Measurements from ENCODE around the gene PLEKHG5.

PLEKHG5 gene

DNA sequence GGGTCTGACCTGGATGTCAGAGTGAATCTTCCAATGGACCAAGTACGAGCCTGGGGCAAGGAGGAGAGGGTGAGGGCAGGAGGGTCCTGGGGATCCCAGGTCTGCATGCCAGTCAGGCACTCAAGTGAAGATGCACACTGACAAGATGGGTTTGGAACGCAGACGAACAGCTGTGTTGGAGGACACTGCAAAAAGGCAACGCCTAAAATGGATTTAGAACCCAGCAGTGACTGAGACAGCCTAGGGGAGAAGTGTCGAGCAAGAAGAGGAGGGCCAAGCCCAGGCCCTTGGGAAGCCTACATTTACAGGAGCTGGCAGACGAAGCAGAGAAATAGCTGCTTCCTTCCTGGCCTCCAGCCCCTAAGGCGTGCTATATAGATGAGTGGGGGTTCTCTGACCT lies 37.0 kb upstream of the PLEKHG5 start:
- Histone ChIP-seq H2BK5ac (ENCODE audit: low read length) (no peak overlapping the region), H3K27me3 (ENCODE audit: control insufficient read depth in 3 of 3, insufficient read depth in 3 of 3, low read depth in 1 of 3, low read length in 3 of 3) (no peaks in the 10 kb centered on the region), H2BK15ac (ENCODE audit: low read length) (no peak overlapping the region), H2AFZ (ENCODE audit: low read length) (no peak overlapping the region), H3K27ac (replicated peaks; ENCODE audit: low read length) (no peak overlapping the region), H3K9me3 (replicated peaks in 1 of 2; ENCODE audit: control insufficient read depth in 2 of 2, insufficient read depth in 1 of 2, low read depth in 1 of 2, low read length in 2 of 2) (peaks cover 0 to 2% of the 10 kb centered on the region in 2 donors), H3K9ac (ENCODE audit: low read depth, low read length, poor library complexity) (no peak overlapping the region), H3K4ac (ENCODE audit: low read length) (no peak overlapping the region), H4K91ac (ENCODE audit: low read depth, low read length, poor library complexity) (no peak overlapping the region), H3K36me3 (replicated peaks in 1 of 2; ENCODE audit: control insufficient read depth in 2 of 2, insufficient read depth in 2 of 2, low read length in 2 of 2) (peaks cover 43 to 82% of the 10 kb centered on the region in 2 donors), H3K4me1 (ENCODE audit: control insufficient read depth in 2 of 2, insufficient read depth in 1 of 2, low read depth in 1 of 2, low read length in 2 of 2) (no peaks in the 10 kb centered on the region), H3K4me3 (ENCODE audit: low read length in 2 of 2) (peak overlapping the region in 1 of 2 donors; percentile 45), H2BK12ac (ENCODE audit: low read length) (no peak overlapping the region), H4K8ac (ENCODE audit: low read depth, low read length) (no peak overlapping the region), H3K23ac (ENCODE audit: low read depth, low read length, poor library complexity) (no peak overlapping the region), H2AK5ac (ENCODE audit: low read depth, low read length) (no peak overlapping the region), H3K79me1 (ENCODE audit: low read depth, low read length) (peaks cover 2% of the 10 kb centered on the region), H3K14ac (ENCODE audit: low read length) (no peak overlapping the region), H3K18ac (ENCODE audit: low read length) (no peak overlapping the region), H3K4me2 (ENCODE audit: insufficient read depth, low read length, poor library complexity, severe bottlenecking) (no peak overlapping the region), H2BK120ac (ENCODE audit: low read depth, low read length) (no peak overlapping the region)
- no CpG with 5 or more reads among the region's 7 CpGs for WGBS, 2 donors (ENCODE audit: extremely low coverage in 2 of 2, insufficient read length in 2 of 2, insufficient replicate concordance in 1 of 2)
- DNase-seq (ENCODE audit: low spot score): no peak

DNA sequence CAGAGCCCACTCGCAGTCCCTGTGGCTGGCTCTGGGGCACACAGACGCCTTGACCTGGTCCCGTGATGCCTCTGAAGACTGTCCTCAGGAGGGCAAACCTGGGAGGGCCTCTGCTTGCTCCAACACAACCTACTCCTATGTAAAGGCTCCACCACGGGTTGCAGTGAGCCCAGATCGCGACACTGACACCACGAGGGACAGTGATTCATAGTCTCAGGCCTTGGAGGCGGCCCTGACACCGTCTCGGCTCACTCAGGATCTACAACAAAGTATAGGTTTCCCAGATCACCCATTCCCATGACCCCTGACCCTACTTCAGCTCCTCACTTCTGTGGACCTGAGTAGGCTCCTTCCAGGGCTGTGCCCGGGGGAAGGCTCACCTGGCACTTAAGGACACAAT lies 34.8 kb upstream of the PLEKHG5 start:
- Histone ChIP-seq H3K79me1 (ENCODE audit: low read depth, low read length) (peaks cover 2% of the 10 kb centered on the region), H2BK15ac (ENCODE audit: low read length) (no peak overlapping the region), H3K36me3 (replicated peaks in 1 of 2; ENCODE audit: control insufficient read depth in 2 of 2, insufficient read depth in 2 of 2, low read length in 2 of 2) (peaks cover 27 to 60% of the 10 kb centered on the region in 2 donors), H3K23ac (ENCODE audit: low read depth, low read length, poor library complexity) (peak overlapping the region; percentile 43), H3K9ac (ENCODE audit: low read depth, low read length, poor library complexity) (peak overlapping the region; percentile 1), H3K18ac (ENCODE audit: low read length) (no peak overlapping the region), H2AFZ (ENCODE audit: low read length) (no peak overlapping the region), H3K4me3 (ENCODE audit: low read length in 2 of 2) (no peak overlapping the region), H4K8ac (ENCODE audit: low read depth, low read length) (no peak overlapping the region), H3K4ac (ENCODE audit: low read length) (no peak overlapping the region), H3K4me2 (ENCODE audit: insufficient read depth, low read length, poor library complexity, severe bottlenecking) (no peak overlapping the region), H2AK5ac (ENCODE audit: low read depth, low read length) (no peak overlapping the region), H3K27me3 (ENCODE audit: control insufficient read depth in 3 of 3, insufficient read depth in 3 of 3, low read depth in 1 of 3, low read length in 3 of 3) (no peaks in the 10 kb centered on the region), H2BK120ac (ENCODE audit: low read depth, low read length) (no peak overlapping the region), H3K9me3 (replicated peaks in 1 of 2; ENCODE audit: control insufficient read depth in 2 of 2, insufficient read depth in 1 of 2, low read depth in 1 of 2, low read length in 2 of 2) (peaks cover 0 to 2% of the 10 kb centered on the region in 2 donors), H3K14ac (ENCODE audit: low read length) (no peak overlapping the region), H4K91ac (ENCODE audit: low read depth, low read length, poor library complexity) (no peak overlapping the region), H2BK5ac (ENCODE audit: low read length) (no peak overlapping the region), H3K4me1 (ENCODE audit: control insufficient read depth in 2 of 2, insufficient read depth in 1 of 2, low read depth in 1 of 2, low read length in 2 of 2) (no peaks in the 10 kb centered on the region), H2BK12ac (ENCODE audit: low read length) (no peak overlapping the region), H3K27ac (replicated peaks; ENCODE audit: low read length) (no peak overlapping the region)
- DNase-seq (ENCODE audit: low spot score): no peak
- WGBS, 2 donors (ENCODE audit: extremely low coverage in 2 of 2, insufficient read length in 2 of 2, insufficient replicate concordance in 1 of 2): no CpG with 5 or more reads among the region's 11 CpGs

DNA sequence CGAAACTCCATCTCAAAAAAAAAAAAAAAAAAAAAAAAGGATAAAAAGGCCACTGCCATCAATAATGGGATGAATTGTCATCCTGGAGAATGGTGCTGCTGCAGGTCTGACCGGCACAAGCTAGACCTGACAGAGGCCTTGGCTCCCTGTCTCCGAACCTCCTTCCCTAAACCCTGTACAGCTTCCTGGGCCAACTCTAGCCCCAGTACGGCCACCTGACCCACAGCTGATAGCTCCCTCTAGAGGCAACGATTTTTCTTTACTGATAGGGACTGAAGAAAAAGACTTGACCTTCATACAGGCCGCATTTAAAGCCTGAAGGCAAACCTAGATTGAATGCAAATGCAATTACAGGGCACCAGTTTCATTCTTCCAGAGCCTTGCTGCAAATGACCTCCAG lies 32.1 kb upstream of the PLEKHG5 start:
- H3K9ac ChIP-seq (ENCODE audit: low read depth, low read length, poor library complexity): no peak overlapping the region
- no peak overlapping the region for H3K4me2 ChIP-seq (ENCODE audit: insufficient read depth, low read length, poor library complexity, severe bottlenecking)
- H2AFZ ChIP-seq (ENCODE audit: low read length): no peak overlapping the region
- no CpG with 5 or more reads among the region's 6 CpGs for WGBS, 2 donors (ENCODE audit: extremely low coverage in 2 of 2, insufficient read length in 2 of 2, insufficient replicate concordance in 1 of 2)
- no peak overlapping the region for H2BK5ac ChIP-seq (ENCODE audit: low read length)
- H4K8ac ChIP-seq (ENCODE audit: low read depth, low read length): no peak overlapping the region
- H3K4me3 ChIP-seq (ENCODE audit: low read length in 2 of 2): no peak overlapping the region
- H2AK5ac ChIP-seq (ENCODE audit: low read depth, low read length): no peak overlapping the region
- H3K27me3 ChIP-seq (ENCODE audit: control insufficient read depth in 3 of 3, insufficient read depth in 3 of 3, low read depth in 1 of 3, low read length in 3 of 3): no peaks in the 10 kb centered on the region
- no peak overlapping the region for H2BK120ac ChIP-seq (ENCODE audit: low read depth, low read length)
- H3K23ac ChIP-seq (ENCODE audit: low read depth, low read length, poor library complexity): no peak overlapping the region
- H4K91ac ChIP-seq (ENCODE audit: low read depth, low read length, poor library complexity): no peak overlapping the region
- H3K4me1 ChIP-seq (ENCODE audit: control insufficient read depth in 2 of 2, insufficient read depth in 1 of 2, low read depth in 1 of 2, low read length in 2 of 2): peaks cover 14 to 18% of the 10 kb centered on the region in 2 donors
- peaks cover 18 to 41% of the 10 kb centered on the region in 2 donors for H3K36me3 ChIP-seq (replicated peaks in 1 of 2; ENCODE audit: control insufficient read depth in 2 of 2, insufficient read depth in 2 of 2, low read length in 2 of 2)
- no peak overlapping the region for H3K18ac ChIP-seq (ENCODE audit: low read length)
- no peak overlapping the region for H2BK15ac ChIP-seq (ENCODE audit: low read length)
- H3K9me3 ChIP-seq (replicated peaks in 1 of 2; ENCODE audit: control insufficient read depth in 2 of 2, insufficient read depth in 1 of 2, low read depth in 1 of 2, low read length in 2 of 2): no peaks in the 10 kb centered on the region
- DNase-seq (ENCODE audit: low spot score): no peak
- peaks cover 2% of the 10 kb centered on the region for H3K79me1 ChIP-seq (ENCODE audit: low read depth, low read length)
- H3K4ac ChIP-seq (ENCODE audit: low read length): no peak overlapping the region
- H2BK12ac ChIP-seq (ENCODE audit: low read length): no peak overlapping the region
- no peak overlapping the region for H3K14ac ChIP-seq (ENCODE audit: low read length)
- H3K27ac ChIP-seq (replicated peaks; ENCODE audit: low read length): no peak overlapping the region

DNA sequence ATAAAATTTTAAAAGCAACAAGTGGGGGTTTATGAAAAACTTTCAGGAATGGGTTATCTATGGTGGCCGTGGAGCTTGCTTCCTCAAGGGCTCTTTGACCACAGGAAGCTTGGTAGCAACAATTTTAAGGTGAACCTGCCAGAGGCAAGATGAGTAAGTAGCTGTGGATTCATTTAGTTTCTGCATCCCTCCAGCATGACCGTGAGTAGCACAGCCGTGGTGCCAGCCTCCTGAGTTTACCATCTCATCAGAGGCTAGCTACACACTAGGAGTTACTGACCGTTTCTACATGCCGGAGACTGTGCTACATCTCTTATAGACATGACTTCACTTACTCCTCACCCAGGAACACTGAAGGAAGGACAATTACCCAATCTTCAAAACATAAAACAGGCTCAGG lies 30.1 kb upstream of the PLEKHG5 start:
- H2BK120ac ChIP-seq (ENCODE audit: low read depth, low read length): no peak overlapping the region
- H2AFZ ChIP-seq (ENCODE audit: low read length): no peak overlapping the region
- no peak overlapping the region for H3K18ac ChIP-seq (ENCODE audit: low read length)
- H3K9me3 ChIP-seq (replicated peaks in 1 of 2; ENCODE audit: control insufficient read depth in 2 of 2, insufficient read depth in 1 of 2, low read depth in 1 of 2, low read length in 2 of 2): no peaks in the 10 kb centered on the region
- H3K23ac ChIP-seq (ENCODE audit: low read depth, low read length, poor library complexity): no peak overlapping the region
- no peak for DNase-seq (ENCODE audit: low spot score)
- no peak overlapping the region for H4K8ac ChIP-seq (ENCODE audit: low read depth, low read length)
- no peak overlapping the region for H3K9ac ChIP-seq (ENCODE audit: low read depth, low read length, poor library complexity)
- H3K4me2 ChIP-seq (ENCODE audit: insufficient read depth, low read length, poor library complexity, severe bottlenecking): no peak overlapping the region
- H2BK12ac ChIP-seq (ENCODE audit: low read length): no peak overlapping the region
- no peak overlapping the region for H3K27ac ChIP-seq (replicated peaks; ENCODE audit: low read length)
- no peak overlapping the region for H3K4me3 ChIP-seq (ENCODE audit: low read length in 2 of 2)
- no peak overlapping the region for H2BK5ac ChIP-seq (ENCODE audit: low read length)
- H4K91ac ChIP-seq (ENCODE audit: low read depth, low read length, poor library complexity): no peak overlapping the region
- H3K14ac ChIP-seq (ENCODE audit: low read length): no peak overlapping the region
- H3K79me1 ChIP-seq (ENCODE audit: low read depth, low read length): no peaks in the 10 kb centered on the region
- H2BK15ac ChIP-seq (ENCODE audit: low read length): no peak overlapping the region
- H3K4ac ChIP-seq (ENCODE audit: low read length): no peak overlapping the region
- no CpG with 5 or more reads among the region's 5 CpGs for WGBS, 2 donors (ENCODE audit: extremely low coverage in 2 of 2, insufficient read length in 2 of 2, insufficient replicate concordance in 1 of 2)
- H3K4me1 ChIP-seq (ENCODE audit: control insufficient read depth in 2 of 2, insufficient read depth in 1 of 2, low read depth in 1 of 2, low read length in 2 of 2): peaks cover 14 to 18% of the 10 kb centered on the region in 2 donors
- H3K27me3 ChIP-seq (ENCODE audit: control insufficient read depth in 3 of 3, insufficient read depth in 3 of 3, low read depth in 1 of 3, low read length in 3 of 3): no peaks in the 10 kb centered on the region
- peaks cover 11 to 25% of the 10 kb centered on the region in 2 donors for H3K36me3 ChIP-seq (replicated peaks in 1 of 2; ENCODE audit: control insufficient read depth in 2 of 2, insufficient read depth in 2 of 2, low read length in 2 of 2)
- H2AK5ac ChIP-seq (ENCODE audit: low read depth, low read length): no peak overlapping the region

Data from neuronal stem cell (in vitro differentiated cells).